Ramos (cell line): ENCODE data around the gene CAP1.

ENCODE experiments used
- in situ Hi-C: fragments of 300-500 bp; cut with MboI; formaldehyde crosslinking; loops from one replicate; pipeline ENCODE4 v1.14.3; 2022; ENCODE audit warnings: low sequenced_read_pairs; ENCODE audit not compliant: unreplicated experiment

The CAP1 gene

DNA sequence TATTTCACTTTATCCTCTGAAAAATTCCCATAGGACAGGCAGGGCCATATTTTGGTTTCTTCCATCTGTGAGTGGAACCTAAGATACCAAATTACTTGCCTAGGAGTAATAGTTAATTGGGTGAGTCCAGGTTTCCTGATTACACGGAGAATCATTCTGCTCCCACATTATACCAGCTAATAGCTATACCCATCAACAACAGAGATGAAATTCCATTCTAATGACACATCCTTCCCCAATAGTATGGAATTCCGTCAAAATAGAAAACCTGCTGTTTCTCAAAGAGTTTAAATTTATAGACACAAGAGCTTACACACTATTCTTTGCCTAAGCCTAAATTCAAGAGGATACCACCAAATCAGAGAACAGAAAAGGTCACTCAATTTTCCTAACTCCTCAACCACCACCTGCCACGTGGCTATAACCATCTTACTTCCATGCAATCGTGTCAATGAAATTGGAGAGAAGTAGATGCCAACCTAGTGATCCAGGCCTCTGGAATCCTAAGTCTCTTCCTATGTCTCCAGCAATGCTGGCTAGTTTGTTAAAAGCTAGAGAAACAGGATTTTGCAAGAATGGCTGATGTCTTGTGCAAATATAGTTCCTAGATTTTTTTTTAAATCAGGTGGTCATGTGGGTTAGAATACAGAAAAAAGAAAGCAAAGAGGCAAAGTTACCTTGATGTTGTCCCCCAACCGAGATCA is 50.3 kb downstream of the CAP1 start:
- in situ Hi-C loops: no loop called here

DNA sequence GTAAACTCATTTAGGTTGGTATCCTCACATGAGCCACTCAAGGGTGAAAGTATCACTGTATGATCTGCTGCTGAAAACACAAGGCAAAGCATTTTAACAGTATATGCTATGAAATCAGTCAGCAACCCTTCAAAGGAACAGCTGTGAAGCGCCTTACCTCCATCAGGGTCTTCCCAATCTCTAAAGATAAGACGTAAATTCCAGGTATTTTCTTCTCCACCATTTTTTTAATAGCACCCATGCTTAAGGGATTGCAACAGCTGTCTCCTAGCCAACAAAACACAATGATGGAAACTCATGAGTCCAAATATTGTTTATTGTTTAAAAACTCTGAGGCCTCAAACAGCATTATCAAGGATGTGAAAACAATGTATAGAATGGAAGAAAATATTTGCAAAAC is 51.7 kb downstream of the CAP1 start:
- in situ Hi-C loops: no loop called here

DNA sequence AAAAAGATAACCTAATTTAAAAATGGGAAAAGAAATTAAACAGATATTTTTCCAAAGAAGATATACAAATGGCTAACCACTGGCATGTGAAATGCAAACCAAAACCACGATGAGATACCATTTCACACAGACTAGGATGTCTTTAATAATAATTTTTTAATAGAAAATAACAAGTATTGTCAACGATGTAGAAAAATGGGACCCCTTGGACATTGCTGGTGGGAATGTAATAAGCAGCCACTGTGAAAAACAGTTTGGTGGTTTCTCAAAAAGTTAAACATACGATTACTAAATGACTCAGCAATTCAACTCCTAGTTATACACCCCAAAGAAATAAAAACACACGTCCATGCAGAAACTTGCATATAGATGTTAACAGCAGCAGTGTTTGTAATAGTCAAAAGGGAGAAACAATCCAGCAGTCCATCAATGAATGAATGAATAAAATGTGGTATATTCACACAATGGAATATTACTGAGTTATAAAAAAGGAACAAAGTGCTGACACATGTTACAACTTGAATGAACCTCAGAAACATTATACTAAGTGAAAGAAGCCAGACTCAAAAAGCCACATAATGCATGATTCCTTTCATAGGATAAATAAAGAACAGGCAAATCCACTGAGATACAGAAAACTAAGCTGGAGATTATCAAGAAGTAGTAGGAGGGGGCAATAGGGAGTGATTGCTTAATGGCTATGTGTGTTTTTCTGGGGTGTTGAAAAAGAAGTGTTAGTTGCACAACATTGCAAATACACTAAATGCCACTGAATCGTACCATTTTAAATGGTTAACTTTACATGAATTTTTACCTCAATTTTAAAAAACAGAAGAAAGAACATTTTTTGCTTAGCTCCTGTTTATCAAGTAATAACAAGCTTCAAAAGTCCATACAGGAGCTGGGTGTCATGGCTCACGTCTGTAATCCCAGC is 52.4 kb downstream of the CAP1 start:
- in situ Hi-C loops: no loop called here

DNA sequence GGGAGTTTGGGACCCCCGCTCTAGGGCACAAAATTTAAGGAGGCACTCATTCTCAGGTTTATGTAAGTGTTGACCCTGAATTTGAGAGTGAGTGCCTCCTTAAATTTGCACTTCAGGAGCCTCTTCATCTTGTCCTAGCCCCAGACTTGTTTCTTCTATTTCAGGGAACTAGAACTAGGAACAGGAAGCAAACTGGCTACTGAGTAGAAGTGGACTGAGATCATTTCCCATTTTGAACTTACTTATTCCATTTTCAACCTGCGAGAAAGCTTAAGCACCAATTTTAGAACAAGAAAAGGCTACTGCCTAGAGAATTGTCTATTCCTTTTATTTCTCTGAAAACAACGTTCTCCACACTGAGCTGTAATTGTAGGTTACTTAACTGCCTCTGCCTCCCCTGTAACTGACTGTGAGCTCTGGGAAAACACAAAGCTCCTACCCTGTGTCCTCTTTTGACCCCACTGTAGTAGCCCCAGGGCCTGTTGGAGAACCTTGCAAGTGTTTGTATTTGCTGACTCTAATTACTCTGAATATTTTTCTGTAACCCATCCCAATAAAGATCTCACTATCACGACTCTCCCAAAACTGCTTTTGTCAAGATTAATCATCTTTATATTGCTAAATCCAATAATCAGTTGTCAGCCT is 54.1 kb downstream of the CAP1 start:
- in situ Hi-C loops: no loop called here

DNA sequence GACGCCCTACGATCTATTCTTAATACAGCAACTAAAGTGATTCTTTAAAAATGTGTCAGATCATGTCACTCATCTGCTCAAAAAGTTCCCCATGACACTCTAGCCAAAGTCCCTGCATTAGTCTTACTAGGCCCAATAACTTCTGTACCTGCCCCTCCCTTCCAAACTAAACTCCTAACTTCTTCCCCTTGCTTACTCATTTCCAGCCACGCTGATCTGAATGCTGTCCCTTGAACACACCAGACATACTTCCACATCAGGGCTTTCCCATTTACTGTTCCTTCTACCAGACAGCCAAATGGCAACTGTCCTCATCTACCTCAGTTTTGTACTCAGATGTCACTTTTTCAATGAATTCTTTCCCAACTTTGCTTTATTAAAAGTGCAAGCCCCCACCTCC is 55.3 kb downstream of the CAP1 start:
- in situ Hi-C loops: no loop called here

DNA sequence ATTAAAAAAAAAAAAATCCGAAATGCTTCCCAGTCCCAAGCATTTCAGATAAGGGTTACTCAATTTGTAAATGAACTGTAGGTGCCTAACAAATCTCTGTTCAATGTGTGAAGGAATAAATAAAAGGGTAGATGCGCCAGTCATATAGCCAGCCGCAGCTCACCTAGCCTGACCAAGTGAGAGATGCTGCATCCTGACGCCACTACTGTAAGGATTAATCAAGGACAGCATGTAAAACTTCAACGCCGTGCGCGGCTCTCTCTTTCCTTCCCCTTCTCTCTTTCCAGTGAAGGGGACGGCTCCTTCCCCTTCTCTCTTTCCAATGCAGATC is 56.1 kb downstream of the CAP1 start:
- in situ Hi-C loops: no loop called here

DNA sequence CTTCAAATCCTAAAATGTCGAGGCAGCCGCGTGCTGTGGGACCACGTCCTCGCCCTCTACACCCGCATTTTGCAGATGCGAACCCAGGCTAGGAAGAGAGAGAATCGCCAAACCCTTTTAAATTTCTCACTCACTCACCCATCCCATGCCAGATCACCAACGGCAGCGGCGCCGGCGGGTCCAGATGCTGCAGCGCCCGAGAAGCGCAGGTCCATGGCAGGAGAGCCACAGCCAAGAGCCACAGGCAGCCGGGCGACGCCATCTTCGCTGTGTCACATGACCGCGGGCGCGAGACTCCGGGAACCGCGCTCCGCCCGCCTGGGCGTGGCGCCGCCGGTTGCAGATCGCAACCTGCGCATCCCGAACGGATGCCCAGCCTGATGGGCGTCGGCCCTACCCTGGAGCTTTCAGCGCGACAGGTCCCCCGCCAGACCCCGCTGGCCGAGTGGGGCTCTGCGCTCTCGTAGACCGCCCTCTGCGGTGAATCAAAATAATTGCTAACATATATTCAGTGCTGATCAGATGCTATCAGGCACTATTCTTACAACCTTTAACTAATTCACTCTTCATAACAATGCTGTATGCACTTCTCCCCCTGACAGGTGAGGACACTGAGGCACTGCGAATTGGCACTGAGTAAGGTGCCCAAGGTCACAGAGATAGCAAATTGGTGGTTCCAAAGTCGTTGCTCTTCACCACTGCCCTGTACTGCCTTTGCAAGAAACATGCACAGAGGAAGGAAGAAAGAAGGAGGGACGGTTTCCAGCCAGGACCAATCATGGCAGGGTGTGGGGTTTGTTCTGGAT is 56.7 kb downstream of the CAP1 start, which contains the start of gene PPT1:
Gene PPT1 (minus strand): TSS at position 276 of the 806 bp plus-strand sequence. CDS start 14 bp downstream, at position 262.
- in situ Hi-C loops: no loop called here

DNA sequence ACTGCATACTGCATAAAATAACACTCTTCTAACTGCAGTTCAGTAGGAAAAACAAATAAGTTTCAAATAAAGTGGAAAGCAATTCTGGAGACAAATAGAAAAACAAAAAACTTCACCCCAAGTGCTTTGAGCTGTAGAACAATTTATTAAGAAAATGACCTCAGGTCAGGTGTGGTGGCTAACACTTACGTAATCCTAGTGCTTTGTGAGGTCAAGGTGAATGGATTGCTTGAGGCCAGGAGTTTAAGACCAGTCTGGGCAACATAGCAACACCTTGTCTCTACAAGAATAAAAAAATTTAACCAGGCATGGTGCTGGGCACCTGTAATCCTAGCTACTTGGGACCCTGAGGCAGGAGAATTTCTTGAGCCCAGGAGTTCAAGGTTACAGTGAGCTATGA is 61.5 kb downstream of the CAP1 start:
- in situ Hi-C loops: no loop called here

DNA sequence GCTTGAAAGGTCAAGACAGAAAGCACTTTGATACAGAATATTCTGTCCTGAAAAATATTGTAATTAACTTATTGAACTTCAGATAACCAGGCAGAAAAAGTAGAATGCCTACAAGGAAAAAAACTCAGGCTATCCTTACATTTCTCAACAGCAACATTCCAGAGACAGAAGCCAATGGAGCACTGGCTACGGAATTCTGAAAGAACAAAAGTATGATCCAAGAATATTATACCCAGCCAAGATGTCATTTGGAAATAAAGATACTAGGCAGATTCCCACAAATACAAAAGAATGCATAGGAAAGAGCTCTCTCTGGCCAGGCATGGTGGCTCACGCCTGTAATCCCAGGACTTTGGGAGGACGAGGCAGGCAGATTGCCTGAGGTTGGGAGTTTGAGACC is 62.4 kb downstream of the CAP1 start:
- in situ Hi-C loops: no loop called here

DNA sequence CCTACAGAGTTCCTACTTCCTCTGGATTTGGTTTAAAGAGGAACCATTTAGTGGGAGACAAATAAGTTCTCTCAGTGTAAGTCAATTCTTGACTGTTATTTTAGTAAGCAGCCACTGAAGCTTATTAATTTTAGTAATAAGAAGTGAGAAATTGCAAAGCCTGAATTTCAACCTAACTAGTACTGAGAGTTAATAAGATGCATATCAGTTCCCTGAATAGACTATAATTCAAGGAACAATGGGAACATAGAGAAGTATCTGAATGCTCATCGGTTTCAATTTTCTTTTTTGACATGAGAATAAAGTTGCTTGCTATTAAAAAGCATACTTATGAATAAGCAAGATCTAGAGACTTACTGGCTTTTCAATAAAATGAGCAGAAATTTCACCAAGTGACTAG is 64.5 kb downstream of the CAP1 start:
- in situ Hi-C loops: no loop called here

DNA sequence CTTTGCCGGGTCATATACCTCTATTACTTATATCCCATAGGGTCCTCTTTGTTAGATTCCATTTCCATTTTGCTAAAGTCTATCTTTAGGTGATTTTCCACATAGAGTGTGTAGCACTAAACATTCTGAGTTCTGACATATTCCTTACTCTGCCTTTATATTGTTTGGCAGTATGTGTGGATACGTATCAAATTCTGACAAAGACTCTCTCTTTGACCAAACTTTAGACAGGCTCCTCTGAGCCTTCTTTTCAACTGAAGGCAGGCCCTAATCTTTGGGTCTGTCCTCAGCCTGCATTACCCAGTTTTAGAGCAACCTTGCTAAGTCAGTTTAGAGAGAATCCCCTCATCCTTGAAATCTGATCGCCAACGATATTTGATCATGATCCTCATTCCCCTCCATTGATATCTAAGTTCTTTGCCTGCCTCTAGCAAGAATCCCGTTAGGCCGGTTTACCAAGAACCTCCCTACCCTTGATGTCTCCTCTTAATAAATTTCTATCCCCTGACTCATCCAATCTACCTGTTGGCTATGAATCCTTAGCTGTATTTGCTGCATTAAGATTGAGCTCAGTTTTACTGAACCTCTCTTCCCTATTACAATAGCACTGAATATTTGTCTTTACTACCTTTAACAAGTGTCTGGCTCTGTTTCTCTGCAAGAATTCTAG is 66.9 kb downstream of the CAP1 start:
- in situ Hi-C loops: no loop called here

DNA sequence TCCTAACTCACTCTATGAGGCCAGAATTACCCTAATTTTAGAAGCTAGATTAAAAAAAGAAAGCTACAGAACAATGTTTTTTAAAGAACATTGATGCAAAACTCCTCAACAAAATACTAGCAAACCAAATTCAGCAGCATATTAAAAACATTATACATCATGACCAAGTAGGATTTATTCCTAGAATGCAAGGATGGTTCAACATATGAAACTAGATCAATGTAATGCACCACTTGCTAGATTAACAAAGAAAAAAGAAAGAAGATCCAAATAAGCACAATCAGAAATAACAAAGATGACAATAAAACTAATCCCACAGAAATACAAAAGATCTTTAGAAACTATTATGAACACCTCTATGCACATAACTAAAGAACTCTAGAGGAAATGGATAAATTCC is 69.9 kb downstream of the CAP1 start:
- in situ Hi-C loops: no loop called here

DNA sequence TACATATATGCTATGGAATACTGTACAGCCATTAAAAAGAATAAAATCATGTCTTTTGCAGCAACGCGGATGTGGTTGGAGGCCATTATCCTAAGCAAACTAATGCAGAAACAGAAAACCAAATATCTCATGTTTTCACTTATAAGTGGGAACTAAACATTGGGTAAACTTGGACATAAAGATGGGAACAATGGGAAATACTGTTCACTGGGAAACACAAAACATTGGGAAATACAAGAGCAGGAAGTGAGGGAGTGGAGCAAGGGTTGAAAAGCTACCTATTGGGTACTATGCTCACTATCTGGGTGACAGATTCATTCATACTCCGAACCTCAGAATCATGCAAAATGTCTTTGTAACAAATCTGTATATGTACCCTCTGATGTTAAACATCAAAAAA is 73.9 kb downstream of the CAP1 start:
- in situ Hi-C loops: no loop called here

DNA sequence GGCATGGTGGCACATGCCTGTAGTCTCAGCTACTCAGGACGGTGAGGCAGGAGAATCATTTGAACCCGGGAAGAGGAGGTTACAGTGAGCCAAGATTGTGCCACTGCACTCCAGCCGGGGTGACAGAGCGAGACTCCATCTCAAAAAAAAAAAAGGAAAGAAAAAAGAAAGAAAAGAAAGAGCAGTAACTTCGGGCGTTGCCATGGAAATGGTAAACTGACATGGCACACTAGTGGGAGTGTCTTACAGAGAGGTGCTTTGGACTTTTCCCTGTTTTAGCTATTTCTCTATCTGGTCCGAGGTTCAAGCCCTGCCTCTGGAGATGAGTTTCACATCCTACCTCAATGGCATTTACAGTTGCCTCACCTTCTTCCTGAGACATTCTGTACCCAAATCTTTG is 79.6 kb downstream of the CAP1 start:
- in situ Hi-C loops: no loop called here
